Activated T-helper 2 cell treated with anti-CD3 and anti-CD28 coated beads, Interferon-gamma antibody, Interleukin-2, Interleukin-4, amounts not matched to agents 10 μg/mL and 5 μg/mL and 100 μg/mL, durations not matched to agents 14 hours and 24 hours and 36 hours (primary cell): ENCODE measurements around the gene HIP1R. TPM values are rescaled to one million over a fixed set of nuclear protein-coding genes. Genes with fewer than 3 reads are reported as not detected.

ENCODE experiments used
- DNase-seq: peaks from one replicate; pipeline ENCODE4 v3.0.0; 2021; ENCODE audit warnings: low spot score
- H3K27ac Mint-ChIP-seq: one replicate; pipeline ENCODE4 v1.8.0; 2021; ENCODE audit warnings: mixed read lengths
- H3K27me3 Mint-ChIP-seq: one replicate; pipeline ENCODE4 v1.8.0; 2021; ENCODE audit warnings: low read depth, mixed read lengths
- H3K36me3 Mint-ChIP-seq: one replicate; pipeline ENCODE4 v1.8.0; 2021; ENCODE audit warnings: low read depth, mixed read lengths
- H3K4me1 Mint-ChIP-seq: one replicate; pipeline ENCODE4 v1.8.0; 2021; ENCODE audit warnings: low read depth, mixed read lengths
- H3K4me3 Mint-ChIP-seq: one replicate; pipeline ENCODE4 v1.8.0; 2021; ENCODE audit warnings: low read depth, mild to moderate bottlenecking, moderate library complexity, mixed read lengths
- H3K9me3 Mint-ChIP-seq: one replicate; pipeline ENCODE4 v1.8.0; 2021; ENCODE audit warnings: mixed read lengths
- intact Hi-C: fragments of 100-400 bp; cut with micrococcal nuclease; formaldehyde crosslinking; loops from one replicate; pipeline ENCODE4 v1.15.1; 2023
- total RNA-seq: library from RNA; stranded (reverse); gene quantifications from 2 replicates; pipeline ENCODE4 v1.2.3, GENCODE V29; 2022

The HIP1R gene
- total RNA-seq, 1 donor from 2014 or later: 28.8 TPM

GRCh38 chr12:122847516-122847836 lies 12.2 kb downstream of the HIP1R start:
- Mint-ChIP-seq H3K9me3 (no peaks in the 10 kb centered on the region), H3K27ac (no peak overlapping the region), H3K4me1 (no peaks in the 10 kb centered on the region), H3K27me3 (no peaks in the 10 kb centered on the region), H3K4me3 (no peak overlapping the region), H3K36me3 (no peaks in the 10 kb centered on the region)
- intact Hi-C loops: no loop called here
- no peak for DNase-seq

- Mint-ChIP-seq H3K36me3 (no peaks in the 10 kb centered on the region), H3K4me1 (no peaks in the 10 kb centered on the region), H3K27ac (no peak overlapping the region), H3K9me3 (no peaks in the 10 kb centered on the region), H3K27me3 (no peaks in the 10 kb centered on the region), H3K4me3 (no peak overlapping the region)
- no peak for DNase-seq
- intact Hi-C loops: no loop called here
These were observed 12.7 kb downstream of the HIP1R start for GRCh38 chr12:122847921-122848421.

- Mint-ChIP-seq H3K27ac (no peak overlapping the region), H3K27me3 (no peaks in the 10 kb centered on the region), H3K4me1 (no peaks in the 10 kb centered on the region), H3K9me3 (no peaks in the 10 kb centered on the region), H3K4me3 (no peak overlapping the region), H3K36me3 (no peaks in the 10 kb centered on the region)
- no peak for DNase-seq
- intact Hi-C loops: no loop called here
These were observed 13.5 kb downstream of the HIP1R start for GRCh38 chr12:122848471-122849351.

- no peaks in the 10 kb centered on the region for H3K4me1 Mint-ChIP-seq
- DNase-seq: no peak
- no peak overlapping the region for H3K27ac Mint-ChIP-seq
- no peaks in the 10 kb centered on the region for H3K9me3 Mint-ChIP-seq
- no peaks in the 10 kb centered on the region for H3K27me3 Mint-ChIP-seq
- no peaks in the 10 kb centered on the region for H3K36me3 Mint-ChIP-seq
- no peak overlapping the region for H3K4me3 Mint-ChIP-seq
- intact Hi-C loops: no loop called here
These were observed 14.2 kb downstream of the HIP1R start for GRCh38 chr12:122849352-122850047.

- no peak for DNase-seq
- H3K4me3 Mint-ChIP-seq: no peak overlapping the region
- no peaks in the 10 kb centered on the region for H3K9me3 Mint-ChIP-seq
- intact Hi-C loops: no loop called here
- no peaks in the 10 kb centered on the region for H3K27me3 Mint-ChIP-seq
- no peaks in the 10 kb centered on the region for H3K36me3 Mint-ChIP-seq
- H3K4me1 Mint-ChIP-seq: no peaks in the 10 kb centered on the region
- no peak overlapping the region for H3K27ac Mint-ChIP-seq
These were observed 14.8 kb downstream of the HIP1R start for GRCh38 chr12:122850048-122850445.

GRCh38 chr12:122850695-122851350 lies 15.6 kb downstream of the HIP1R start:
- no peaks in the 10 kb centered on the region for H3K4me1 Mint-ChIP-seq
- H3K36me3 Mint-ChIP-seq: peaks cover 2% of the 10 kb centered on the region
- intact Hi-C loops: no loop called here
- no peak for DNase-seq
- H3K9me3 Mint-ChIP-seq: no peaks in the 10 kb centered on the region
- no peak overlapping the region for H3K27ac Mint-ChIP-seq
- H3K27me3 Mint-ChIP-seq: no peaks in the 10 kb centered on the region
- no peak overlapping the region for H3K4me3 Mint-ChIP-seq

GRCh38 chr12:122851820-122852219 lies 16.6 kb downstream of the HIP1R start:
- DNase-seq: no peak
- no peak overlapping the region for H3K27ac Mint-ChIP-seq
- peaks cover 2% of the 10 kb centered on the region for H3K36me3 Mint-ChIP-seq
- H3K9me3 Mint-ChIP-seq: no peaks in the 10 kb centered on the region
- H3K4me1 Mint-ChIP-seq: no peaks in the 10 kb centered on the region
- H3K4me3 Mint-ChIP-seq: no peak overlapping the region
- intact Hi-C loops: no loop called here
- H3K27me3 Mint-ChIP-seq: no peaks in the 10 kb centered on the region

GRCh38 chr12:122852336-122853275 lies 17.3 kb downstream of the HIP1R start:
- no peaks in the 10 kb centered on the region for H3K9me3 Mint-ChIP-seq
- no peaks in the 10 kb centered on the region for H3K27me3 Mint-ChIP-seq
- H3K4me3 Mint-ChIP-seq: no peak overlapping the region
- peaks cover 2% of the 10 kb centered on the region for H3K36me3 Mint-ChIP-seq
- no peaks in the 10 kb centered on the region for H3K4me1 Mint-ChIP-seq
- intact Hi-C loops: no loop called here
- no peak overlapping the region for H3K27ac Mint-ChIP-seq
- DNase-seq: no peak

GRCh38 chr12:122853582-122854245 lies 18.5 kb downstream of the HIP1R start:
- Mint-ChIP-seq H3K9me3 (no peaks in the 10 kb centered on the region), H3K27me3 (no peaks in the 10 kb centered on the region), H3K4me1 (no peaks in the 10 kb centered on the region), H3K27ac (no peak overlapping the region), H3K36me3 (peaks cover 2% of the 10 kb centered on the region), H3K4me3 (no peak overlapping the region)
- intact Hi-C loops: no loop called here
- DNase-seq: no peak

- no peaks in the 10 kb centered on the region for H3K4me1 Mint-ChIP-seq
- H3K36me3 Mint-ChIP-seq: peaks cover 2% of the 10 kb centered on the region
- no peaks in the 10 kb centered on the region for H3K9me3 Mint-ChIP-seq
- no peak overlapping the region for H3K4me3 Mint-ChIP-seq
- H3K27me3 Mint-ChIP-seq: no peaks in the 10 kb centered on the region
- intact Hi-C loops: no loop called here
- H3K27ac Mint-ChIP-seq: no peak overlapping the region
- no peak for DNase-seq
These were observed 19.3 kb downstream of the HIP1R start for GRCh38 chr12:122854554-122854953.

- no peaks in the 10 kb centered on the region for H3K4me1 Mint-ChIP-seq
- no peak overlapping the region for H3K27ac Mint-ChIP-seq
- no peaks in the 10 kb centered on the region for H3K27me3 Mint-ChIP-seq
- no peaks in the 10 kb centered on the region for H3K9me3 Mint-ChIP-seq
- no peak overlapping the region for H3K4me3 Mint-ChIP-seq
- intact Hi-C loops: no loop called here
- H3K36me3 Mint-ChIP-seq: peaks cover 2% of the 10 kb centered on the region
- DNase-seq: no peak
These were observed 20.0 kb downstream of the HIP1R start for GRCh38 chr12:122855071-122855829.
